ENCODE data around the gene NAB1.

NAB1 gene

DNA sequence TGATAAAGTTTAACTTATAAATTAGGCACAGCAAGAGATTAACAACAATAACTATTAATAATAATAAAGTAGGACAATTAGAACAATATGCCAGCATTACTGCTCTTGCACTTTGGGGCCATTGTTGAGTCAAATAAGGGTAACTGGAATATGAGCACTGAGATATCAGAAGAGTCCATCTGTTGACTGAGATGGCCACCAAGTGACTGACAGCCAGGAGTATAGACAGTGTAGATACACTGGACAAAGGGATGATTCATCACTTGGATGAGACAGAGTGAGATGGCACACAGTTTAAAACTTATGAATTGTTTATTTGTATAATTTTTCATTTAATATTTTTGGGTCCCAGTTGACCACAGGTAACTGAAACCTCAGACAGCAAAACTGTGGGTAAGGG lies 20.0 kb downstream of the NAB1 start:
- TF ChIP-seq, protein P1, sequence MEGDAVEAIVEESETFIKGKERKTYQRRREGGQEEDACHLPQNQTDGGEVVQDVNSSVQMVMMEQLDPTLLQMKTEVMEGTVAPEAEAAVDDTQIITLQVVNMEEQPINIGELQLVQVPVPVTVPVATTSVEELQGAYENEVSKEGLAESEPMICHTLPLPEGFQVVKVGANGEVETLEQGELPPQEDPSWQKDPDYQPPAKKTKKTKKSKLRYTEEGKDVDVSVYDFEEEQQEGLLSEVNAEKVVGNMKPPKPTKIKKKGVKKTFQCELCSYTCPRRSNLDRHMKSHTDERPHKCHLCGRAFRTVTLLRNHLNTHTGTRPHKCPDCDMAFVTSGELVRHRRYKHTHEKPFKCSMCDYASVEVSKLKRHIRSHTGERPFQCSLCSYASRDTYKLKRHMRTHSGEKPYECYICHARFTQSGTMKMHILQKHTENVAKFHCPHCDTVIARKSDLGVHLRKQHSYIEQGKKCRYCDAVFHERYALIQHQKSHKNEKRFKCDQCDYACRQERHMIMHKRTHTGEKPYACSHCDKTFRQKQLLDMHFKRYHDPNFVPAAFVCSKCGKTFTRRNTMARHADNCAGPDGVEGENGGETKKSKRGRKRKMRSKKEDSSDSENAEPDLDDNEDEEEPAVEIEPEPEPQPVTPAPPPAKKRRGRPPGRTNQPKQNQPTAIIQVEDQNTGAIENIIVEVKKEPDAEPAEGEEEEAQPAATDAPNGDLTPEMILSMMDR (IDR thresholded peaks at IDR 0.05; ENCODE audit: control insufficient read depth, extremely low read depth, insufficient read depth), result no peak
- no peak for DNase-seq (ENCODE audit: low read depth)
- H3K4me3 ChIP-seq (ENCODE audit: low read depth, low read length), result no peak overlapping the region

DNA sequence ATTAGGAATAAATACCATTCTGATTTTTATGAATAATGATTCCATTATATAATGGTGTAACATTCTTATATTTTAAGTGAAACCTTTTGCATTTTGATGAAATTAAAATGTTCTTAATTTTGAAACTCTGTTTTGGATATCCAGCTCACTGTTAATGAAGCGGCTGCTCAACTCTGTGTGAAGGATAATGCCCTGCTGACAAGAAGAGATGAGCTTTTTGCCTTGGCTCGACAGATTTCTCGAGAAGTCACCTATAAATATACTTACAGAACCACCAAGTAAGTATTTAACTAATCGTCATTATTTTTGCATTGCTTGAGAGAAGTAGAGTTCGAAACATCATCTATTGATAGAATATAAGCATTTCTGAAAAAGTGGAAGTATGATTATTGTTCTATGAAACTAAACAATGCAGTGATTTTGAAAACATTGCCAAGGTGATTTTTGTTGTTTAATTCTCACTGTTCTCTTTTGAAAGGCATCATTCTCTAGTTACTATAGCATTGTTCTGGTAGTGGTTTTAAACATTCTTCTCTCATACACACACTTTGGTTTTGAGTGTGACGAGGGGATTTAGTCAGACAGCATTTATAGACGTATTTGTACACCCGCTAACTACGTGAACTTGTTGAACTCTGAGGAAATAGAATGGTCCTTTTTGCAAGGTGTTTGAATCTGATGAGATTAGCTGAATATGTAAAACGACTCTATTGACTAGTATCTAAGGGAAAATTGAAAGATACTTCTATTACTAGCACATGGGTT lies 21.5 kb downstream of the NAB1 start:
- TF ChIP-seq, protein P1 (IDR thresholded peaks at IDR 0.05; ENCODE audit: control insufficient read depth, extremely low read depth, insufficient read depth), result no peak
- no peak for DNase-seq (ENCODE audit: low read depth)
- H3K4me3 ChIP-seq (ENCODE audit: low read depth, low read length), result no peak overlapping the region

DNA sequence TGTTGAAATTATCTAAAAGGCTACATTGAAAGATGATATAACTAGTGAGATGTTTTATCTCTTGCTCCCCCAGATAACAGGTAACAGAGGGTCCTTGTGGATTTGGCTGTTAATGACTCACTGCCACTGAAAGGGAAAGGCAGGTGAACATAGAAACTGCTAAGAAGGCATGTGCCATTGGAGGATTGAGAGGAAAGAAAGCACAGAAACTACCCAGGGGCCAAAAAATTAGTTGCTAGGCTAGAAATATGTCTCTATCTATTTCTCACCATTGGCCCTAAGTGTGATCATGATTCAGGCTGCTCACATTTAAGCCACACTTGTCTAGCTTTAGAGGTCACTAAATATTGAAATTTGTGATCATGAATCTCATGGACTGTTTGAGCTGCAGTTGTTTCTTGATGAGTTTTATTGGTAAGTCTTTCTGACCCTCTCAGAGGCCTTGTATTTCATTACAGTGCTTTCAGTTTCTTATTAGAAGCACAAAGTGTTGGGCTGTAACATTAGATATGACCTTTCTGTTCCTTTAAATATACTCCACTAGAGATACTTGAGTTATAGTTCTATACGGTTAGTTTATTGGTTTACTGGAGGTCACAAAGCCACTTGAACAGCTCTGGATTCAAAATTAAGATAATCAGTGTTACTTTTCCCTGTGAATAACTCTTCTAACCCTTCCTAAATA lies 26.2 kb downstream of the NAB1 start:
- no peak overlapping the region for H3K4me3 ChIP-seq (ENCODE audit: low read depth, low read length)
- TF ChIP-seq, protein P1 (IDR thresholded peaks at IDR 0.05; ENCODE audit: control insufficient read depth, extremely low read depth, insufficient read depth), result no peak
- no peak for DNase-seq (ENCODE audit: low read depth)

DNA sequence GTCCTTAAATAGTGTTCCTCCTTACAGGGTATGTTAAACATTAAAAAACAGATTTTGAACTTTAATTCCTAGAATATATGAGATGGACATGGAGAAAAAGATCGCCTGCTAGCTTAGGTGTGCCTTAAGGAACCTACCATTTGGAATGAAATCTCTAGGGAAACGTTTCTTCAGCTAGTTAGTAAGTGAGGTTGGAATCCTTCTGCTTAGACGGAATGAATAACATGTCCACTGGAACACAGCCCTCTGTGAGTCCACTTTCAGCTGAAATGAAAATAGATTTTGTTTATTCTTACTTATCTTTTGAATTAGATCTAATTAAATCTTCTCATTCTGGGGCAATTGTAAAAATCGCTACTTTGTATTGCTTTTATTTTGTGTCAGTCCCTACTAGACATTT lies 28.4 kb downstream of the NAB1 start:
- TF ChIP-seq, protein P1 (IDR thresholded peaks at IDR 0.05; ENCODE audit: control insufficient read depth, extremely low read depth, insufficient read depth), result no peak
- H3K4me3 ChIP-seq (ENCODE audit: low read depth, low read length), result no peak overlapping the region
- no peak for DNase-seq (ENCODE audit: low read depth)

DNA sequence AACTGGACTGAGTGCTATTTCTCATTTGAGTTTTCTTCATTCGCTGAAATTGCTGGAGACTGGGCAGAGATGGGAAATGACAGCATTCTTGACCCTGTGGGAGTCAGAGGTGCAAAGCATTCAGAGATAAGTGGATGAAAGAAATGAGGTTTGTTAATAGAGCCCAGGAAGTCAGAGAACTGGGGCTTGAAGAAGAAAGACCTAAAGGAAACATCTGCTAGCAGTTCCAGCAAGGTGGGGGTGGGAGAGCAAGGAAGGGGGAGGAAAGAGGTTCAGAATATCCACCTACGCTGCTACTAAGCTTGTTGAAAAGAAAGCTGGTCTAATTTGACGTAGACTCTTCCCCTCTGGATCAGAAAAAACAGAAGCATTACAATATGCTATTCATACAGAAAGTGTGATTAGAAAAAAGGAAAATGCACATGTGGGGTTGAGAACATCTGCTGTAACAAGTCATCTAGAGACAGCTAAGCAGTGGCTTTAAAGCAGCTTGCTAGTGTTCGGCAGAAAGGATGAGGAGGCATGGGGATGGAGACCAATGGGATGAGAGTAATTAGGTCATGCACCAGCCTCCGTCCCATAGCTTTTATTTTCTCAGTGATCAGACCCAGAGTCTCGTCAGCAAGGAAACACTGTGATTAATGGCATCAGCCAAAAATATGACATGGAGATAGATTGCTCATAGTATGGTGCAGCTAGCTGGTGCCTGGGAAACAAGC lies 29.7 kb downstream of the NAB1 start:
- TF ChIP-seq, protein P1 (IDR thresholded peaks at IDR 0.05; ENCODE audit: control insufficient read depth, extremely low read depth, insufficient read depth), result no peak
- no peak overlapping the region for H3K4me3 ChIP-seq (ENCODE audit: low read depth, low read length)
- DNase-seq (ENCODE audit: low read depth), result no peak

DNA sequence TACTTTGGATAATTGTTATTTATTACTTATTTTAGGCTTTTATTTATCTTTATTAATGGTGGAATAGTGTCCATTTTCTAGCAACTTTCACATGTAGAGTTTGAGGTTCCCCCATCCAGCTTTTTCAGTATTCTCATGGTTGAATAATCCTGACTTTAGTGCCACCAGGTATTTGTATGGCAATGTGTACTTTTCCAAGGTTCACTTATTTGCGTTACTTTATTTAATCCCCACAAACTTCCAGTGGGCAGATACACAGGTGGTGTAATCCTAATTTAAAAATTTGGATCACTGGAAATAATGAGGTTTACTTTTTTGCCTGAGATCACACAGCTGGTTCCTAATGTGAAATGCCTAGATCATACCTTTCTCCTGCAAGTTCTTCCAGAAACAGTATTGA lies 30.5 kb downstream of the NAB1 start:
- TF ChIP-seq, protein P1 (IDR thresholded peaks at IDR 0.05; ENCODE audit: control insufficient read depth, extremely low read depth, insufficient read depth), result no peak
- no peak for DNase-seq (ENCODE audit: low read depth)
- H3K4me3 ChIP-seq (ENCODE audit: low read depth, low read length), result no peak overlapping the region
